Lung (tissue), 12 donors: ENCODE results near the gene TRPC4AP. TPM values are rescaled to one million over a fixed set of nuclear protein-coding genes. Genes with fewer than 3 reads are reported as not detected.

ENCODE experiments used
- ATAC-seq: fragments of 200-7000 bp; cut with Tn5 transposase; one replicate; pipeline ENCODE4 v1.9.1; 2020; ENCODE audit warnings: moderate number of reproducible peaks; ENCODE audit not compliant: insufficient read depth, low FRiP score
- DNase-seq, 3 donors: peaks; one replicate each; pipeline ENCODE4 v3.0.0-alpha.2; 2013 to 2017
- H3K27ac ChIP-seq, 2 donors: one replicate each; pipeline ENCODE4 v1.5.1; 2013; ENCODE audit warnings: mild to moderate bottlenecking in 2 of 2, moderate library complexity in 2 of 2, control low read depth in 1 of 2, inconsistent platforms in 1 of 2, low read depth in 1 of 2, low read length in 1 of 2
- H3K27me3 ChIP-seq, 3 donors: one replicate each; pipeline ENCODE4 v1.5.1; 2013; ENCODE audit warnings: low read length in 2 of 3; ENCODE audit not compliant: control insufficient read depth in 3 of 3, insufficient read depth in 3 of 3
- H3K36me3 ChIP-seq, 4 donors: one replicate each; pipeline ENCODE4 v1.5.1; 2013; ENCODE audit warnings: low read length in 4 of 4, mild to moderate bottlenecking in 1 of 4, moderate library complexity in 1 of 4; ENCODE audit not compliant: control insufficient read depth in 4 of 4, insufficient read depth in 4 of 4
- H3K4me1 ChIP-seq, 5 donors: one replicate each; pipeline ENCODE4 v1.5.1; 2013; ENCODE audit warnings: low read length in 5 of 5, mild to moderate bottlenecking in 2 of 5, moderate library complexity in 1 of 5; ENCODE audit not compliant: control insufficient read depth in 5 of 5, insufficient read depth in 5 of 5
- H3K4me3 ChIP-seq: one replicate; pipeline ENCODE4 v1.5.1; 2013; ENCODE audit warnings: mild to moderate bottlenecking, control low read depth, moderate library complexity
- H3K9ac ChIP-seq, 2 donors: one replicate each; pipeline ENCODE4 v1.5.1; 2013; ENCODE audit warnings: low read length in 2 of 2, control low read depth in 1 of 2; ENCODE audit not compliant: insufficient read depth in 1 of 2
- H3K9me3 ChIP-seq, 4 donors: one replicate each; pipeline ENCODE4 v1.5.1; 2013; ENCODE audit warnings: low read length in 3 of 4, mild to moderate bottlenecking in 1 of 4, moderate library complexity in 1 of 4; ENCODE audit not compliant: control insufficient read depth in 4 of 4, insufficient read depth in 3 of 4
- CTCF ChIP-seq: IDR thresholded peaks from 2 replicates; pipeline ENCODE4 v1.5.1; 2012; ENCODE audit warnings: mild to moderate bottlenecking; ENCODE audit errors: control extremely low read depth, extremely low read depth
- WGBS, 2 donors: extraction: QIAGEN DNeasy Blood & Tissue Kit; methylation state at CpG; one replicate each; pipeline ENCODE4 v1.1.7; 2013; 5-methylcytosine and 5-hydroxymethylcytosine counted together
- polyA plus RNA-seq, 2 donors: library from polyadenylated mRNA; stranded (reverse); fragments of 200-250 nt; gene quantifications; one replicate each; pipeline ENCODE4 v1.2.1, GENCODE V29; 2013
- total RNA-seq, 2 donors: library from RNA; depleted of rRNA in 1 of 2; stranded (reverse); fragments of >200 nt in 1 of 2; gene quantifications; one replicate each; pipeline ENCODE4 v1.2.1, GENCODE V29; 2014 to 2021
- donor health status: control.
- donor health status: control.
- donor health status: Bipolar disorder and iron deficiency.
- donor health status: healthy.
- donor health status: DM: yes; HTN: yes; CAD: no.

TRPC4AP gene
- total and polyA plus RNA-seq, 4 donors = 37.6 to 62.5 (median 50.2) TPM

- no peak for TF ChIP-seq CTCF
- 90 to 92% methylated on average over 1 of the region's 1 CpG for WGBS, 2 donors
- ATAC-seq (no peak), DNase-seq (no peak)
- Histone ChIP-seq H3K27ac (no peak overlapping the region), H3K9me3 (no peaks in the 10 kb centered on the region), H3K4me3 (no peak overlapping the region), H3K9ac (no peak overlapping the region), H3K4me1 (peaks cover 0 to 3% (median 0%) of the 10 kb centered on the region in 5 donors), H3K36me3 (peaks cover 0 to 1% (median 0%) of the 10 kb centered on the region in 4 donors), H3K27me3 (peaks cover 0 to 2% (median 0%) of the 10 kb centered on the region in 3 donors)
Observed at GRCh38 chr20:35106827-35107380, 14.3 kb upstream of the TRPC4AP start.

- peaks cover 0 to 2% (median 0%) of the 10 kb centered on the region in 3 donors for H3K27me3 ChIP-seq
- DNase-seq (no peak), ATAC-seq (no peak)
- no peak overlapping the region for H3K4me3 ChIP-seq
- H3K9ac ChIP-seq = no peak overlapping the region
- no peak overlapping the region for H3K27ac ChIP-seq
- H3K9me3 ChIP-seq = no peaks in the 10 kb centered on the region
- H3K4me1 ChIP-seq = no peaks in the 10 kb centered on the region
- no peaks in the 10 kb centered on the region for H3K36me3 ChIP-seq
- no peak for TF ChIP-seq CTCF
- WGBS, 2 donors = 58 to 65% methylated on average over 3 of the region's 3 CpGs
Observed at GRCh38 chr20:35104685-35105295, 12.2 kb upstream of the TRPC4AP start.

- Histone ChIP-seq H3K4me1 (no peaks in the 10 kb centered on the region), H3K4me3 (no peak overlapping the region), H3K9me3 (no peaks in the 10 kb centered on the region), H3K27me3 (peaks cover 0 to 2% (median 0%) of the 10 kb centered on the region in 3 donors), H3K9ac (no peak overlapping the region), H3K27ac (no peak overlapping the region), H3K36me3 (no peaks in the 10 kb centered on the region)
- ATAC-seq (no peak), DNase-seq (no peak)
- TF ChIP-seq CTCF = no peak
- WGBS, 2 donors = 91 to 94% methylated on average over 8 of the region's 8 CpGs
Observed at GRCh38 chr20:35101620-35102019, 9.0 kb upstream of the TRPC4AP start.
